ENCODE results near the gene MCTP2. TPM values are rescaled to one million over a fixed set of nuclear protein-coding genes. Genes with fewer than 3 reads are reported as not detected.

Gene MCTP2
- total and polyA plus RNA-seq, 2 of the 13 experiments (the other 11 are each of a cell fraction or from before 2014, with no cell fraction given): 5.1 to 8.6 TPM

GRCh38 chr15:94441760-94442159 is 210.4 kb downstream of the MCTP2 start:
- BruUV-seq (replicated peaks): no TSS peak
- Histone ChIP-seq H2AFZ (ENCODE audit: low read length) (no peak overlapping the region), H3K4me1 (ENCODE audit: insufficient read depth, low read length) (no peaks in the 10 kb centered on the region), H3K79me2 (ENCODE audit: insufficient read depth, low read length) (no peaks in the 10 kb centered on the region), H3K9ac (ENCODE audit: insufficient read depth, low read depth, low read length) (no peak overlapping the region), H3K9me3 (ENCODE audit: low read length) (no peaks in the 10 kb centered on the region), H4K20me1 (ENCODE audit: insufficient read depth, low read length) (no peaks in the 10 kb centered on the region), H3K4me3 (replicated peaks in 1 of 3; ENCODE audit: insufficient read depth in 1 of 3, low read depth in 2 of 3, low read length in 3 of 3) (no peak overlapping the region), H3K27ac (ENCODE audit: extremely low read length, insufficient read depth, low read length) (no peak overlapping the region), H3K4me2 (ENCODE audit: low read depth, low read length) (no peak overlapping the region), H3K36me3 (replicated peaks in 1 of 2; ENCODE audit: control insufficient read depth in 1 of 2, insufficient read depth in 2 of 2, low read length in 2 of 2) (no peaks in the 10 kb centered on the region), H3K27me3 (ENCODE audit: control insufficient read depth in 1 of 2, insufficient read depth in 2 of 2, low read length in 2 of 2) (no peaks in the 10 kb centered on the region)
- FAIRE-seq (no peak), ATAC-seq (no peak), DNase-seq (ENCODE audit: low spot score) (no peak)
- intact Hi-C loops (cut with micrococcal nuclease; ENCODE audit: unreplicated experiment) (no loop called here), in situ Hi-C loops (cut with HindIII; ENCODE audit: extremely low pct_ligation_motif_present, low pct_unique_long_range_greater_than_20kb) (no loop called here)
- no peak for TF ChIP-seq ISX (CRISPR knock-in tag; conservative IDR thresholded peaks at IDR 0.05)
- TF ChIP-seq ZNF556 (CRISPR knock-in tag; IDR thresholded peaks at IDR 0.05; ENCODE audit: borderline replicate concordance): no peak
- no peak for TF ChIP-seq SUZ12 (IDR thresholded peaks at IDR 0.05; ENCODE audit: low read depth, low read length)
- TF ChIP-seq PPARG (CRISPR knock-in tag; conservative IDR thresholded peaks at IDR 0.05): no peak
- no peak for TF ChIP-seq CEBPG (CRISPR knock-in tag; IDR thresholded peaks at IDR 0.05)
- TF ChIP-seq MATR3 (CRISPR knock-in tag; IDR thresholded peaks at IDR 0.05): no peak
- no peak for TF ChIP-seq ZNF766 (CRISPR knock-in tag; IDR thresholded peaks at IDR 0.05; ENCODE audit: borderline replicate concordance)
- no peak for TF ChIP-seq ZBTB14 (CRISPR knock-in tag; IDR thresholded peaks at IDR 0.05)
- TF ChIP-seq, protein P1, sequence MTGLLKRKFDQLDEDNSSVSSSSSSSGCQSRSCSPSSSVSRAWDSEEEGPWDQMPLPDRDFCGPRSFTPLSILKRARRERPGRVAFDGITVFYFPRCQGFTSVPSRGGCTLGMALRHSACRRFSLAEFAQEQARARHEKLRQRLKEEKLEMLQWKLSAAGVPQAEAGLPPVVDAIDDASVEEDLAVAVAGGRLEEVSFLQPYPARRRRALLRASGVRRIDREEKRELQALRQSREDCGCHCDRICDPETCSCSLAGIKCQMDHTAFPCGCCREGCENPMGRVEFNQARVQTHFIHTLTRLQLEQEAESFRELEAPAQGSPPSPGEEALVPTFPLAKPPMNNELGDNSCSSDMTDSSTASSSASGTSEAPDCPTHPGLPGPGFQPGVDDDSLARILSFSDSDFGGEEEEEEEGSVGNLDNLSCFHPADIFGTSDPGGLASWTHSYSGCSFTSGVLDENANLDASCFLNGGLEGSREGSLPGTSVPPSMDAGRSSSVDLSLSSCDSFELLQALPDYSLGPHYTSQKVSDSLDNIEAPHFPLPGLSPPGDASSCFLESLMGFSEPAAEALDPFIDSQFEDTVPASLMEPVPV (CRISPR knock-in tag; IDR thresholded peaks at IDR 0.05): no peak
- no peak for TF ChIP-seq SIN3B (IDR thresholded peaks at IDR 0.05; ENCODE audit: low read length)
- TF ChIP-seq ZKSCAN1 (IDR thresholded peaks at IDR 0.05; ENCODE audit: low read length): no peak
- TF ChIP-seq ZBTB34 (CRISPR knock-in tag; IDR thresholded peaks at IDR 0.05): no peak
- TF ChIP-seq, protein P2, sequence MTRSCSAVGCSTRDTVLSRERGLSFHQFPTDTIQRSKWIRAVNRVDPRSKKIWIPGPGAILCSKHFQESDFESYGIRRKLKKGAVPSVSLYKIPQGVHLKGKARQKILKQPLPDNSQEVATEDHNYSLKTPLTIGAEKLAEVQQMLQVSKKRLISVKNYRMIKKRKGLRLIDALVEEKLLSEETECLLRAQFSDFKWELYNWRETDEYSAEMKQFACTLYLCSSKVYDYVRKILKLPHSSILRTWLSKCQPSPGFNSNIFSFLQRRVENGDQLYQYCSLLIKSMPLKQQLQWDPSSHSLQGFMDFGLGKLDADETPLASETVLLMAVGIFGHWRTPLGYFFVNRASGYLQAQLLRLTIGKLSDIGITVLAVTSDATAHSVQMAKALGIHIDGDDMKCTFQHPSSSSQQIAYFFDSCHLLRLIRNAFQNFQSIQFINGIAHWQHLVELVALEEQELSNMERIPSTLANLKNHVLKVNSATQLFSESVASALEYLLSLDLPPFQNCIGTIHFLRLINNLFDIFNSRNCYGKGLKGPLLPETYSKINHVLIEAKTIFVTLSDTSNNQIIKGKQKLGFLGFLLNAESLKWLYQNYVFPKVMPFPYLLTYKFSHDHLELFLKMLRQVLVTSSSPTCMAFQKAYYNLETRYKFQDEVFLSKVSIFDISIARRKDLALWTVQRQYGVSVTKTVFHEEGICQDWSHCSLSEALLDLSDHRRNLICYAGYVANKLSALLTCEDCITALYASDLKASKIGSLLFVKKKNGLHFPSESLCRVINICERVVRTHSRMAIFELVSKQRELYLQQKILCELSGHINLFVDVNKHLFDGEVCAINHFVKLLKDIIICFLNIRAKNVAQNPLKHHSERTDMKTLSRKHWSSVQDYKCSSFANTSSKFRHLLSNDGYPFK (CRISPR knock-in tag; IDR thresholded peaks at IDR 0.05; ENCODE audit: borderline replicate concordance): no peak
- no peak for TF ChIP-seq ZNF567 (CRISPR knock-in tag; IDR thresholded peaks at IDR 0.05; ENCODE audit: borderline replicate concordance)
- no peak for TF ChIP-seq MIER2 (CRISPR knock-in tag; IDR thresholded peaks at IDR 0.05)
- TF ChIP-seq, protein P3, sequence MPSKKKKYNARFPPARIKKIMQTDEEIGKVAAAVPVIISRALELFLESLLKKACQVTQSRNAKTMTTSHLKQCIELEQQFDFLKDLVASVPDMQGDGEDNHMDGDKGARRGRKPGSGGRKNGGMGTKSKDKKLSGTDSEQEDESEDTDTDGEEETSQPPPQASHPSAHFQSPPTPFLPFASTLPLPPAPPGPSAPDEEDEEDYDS (CRISPR knock-in tag; IDR thresholded peaks at IDR 0.05): no peak
- no peak for TF ChIP-seq ZNF317 (CRISPR knock-in tag; IDR thresholded peaks at IDR 0.05)
- no peak for TF ChIP-seq BHLHE40 (IDR thresholded peaks at IDR 0.05; ENCODE audit: low read length)
- ChIA-PET POLR2A (no interaction called here), CTCF (ENCODE audit: low intra/inter-chr PET ratio, low total read pairs) (no interaction called here)
- WGBS (ENCODE audit: low lambda C conversion rate): 58% methylated on average over 3 of the region's 3 CpGs

Measured in HepG2 (cell line).